ENCODE results near the gene TMEM87B. TPM values are rescaled to one million over a fixed set of nuclear protein-coding genes. Genes with fewer than 3 reads are reported as not detected.
"Not testable (repeated sequence)": the region's sequence is repeated elsewhere in the genome, so short reads cannot be mapped to it uniquely, and the experiment has no call there.

TMEM87B gene
- total RNA-seq, 1 experiment from 2014 or later = 14.8 TPM

- ATAC-seq (no peak), DNase-seq (ENCODE audit: low read depth, low spot score) (no peak)
- TF ChIP-seq POLR2AphosphoS5 (IDR thresholded peaks at IDR 0.05; ENCODE audit: low read depth, low read length) = no peak
- no peak for TF ChIP-seq SRF (IDR thresholded peaks at IDR 0.05; ENCODE audit: low read depth)
- no peak for TF ChIP-seq EZH2 (IDR thresholded peaks at IDR 0.05)
- no peak for TF ChIP-seq RAD21 (IDR thresholded peaks at IDR 0.05; ENCODE audit: low read depth)
- no peak for TF ChIP-seq FOSL1 (IDR thresholded peaks at IDR 0.05; ENCODE audit: low read depth)
- no peak for TF ChIP-seq SIN3A (IDR thresholded peaks at IDR 0.05; ENCODE audit: low read depth)
- H3K36me3 ChIP-seq (ENCODE audit: control insufficient read depth in 1 of 2, insufficient read depth in 2 of 2, low read length in 2 of 2) = peaks cover 2 to 10% of the 10 kb centered on the region in 2 experiments; a peak in 1 of 4 replicates
- H3K4me3 ChIP-seq (replicated peaks in 1 of 2; ENCODE audit: low read depth in 1 of 2, low read length in 2 of 2) = no peak overlapping the region
- ChIA-PET RAD21 (ENCODE audit: low non-redundant PET in 1 of 2, low total read pairs in 2 of 2, uncharacterized antibody in 2 of 2, unreplicated experiment in 2 of 2) (no interaction called here), POLR2A (no interaction called here), CTCF (no interaction called here)
- no peak overlapping the region for H3K4me2 ChIP-seq (ENCODE audit: low read length)
- H3K9me3 ChIP-seq (ENCODE audit: control insufficient read depth in 1 of 2, insufficient read depth in 1 of 2, low read depth in 1 of 2, low read length in 2 of 2) = no peaks in the 10 kb centered on the region
- H4K20me1 ChIP-seq (ENCODE audit: insufficient read depth) = no peaks in the 10 kb centered on the region
- H3K9ac ChIP-seq (ENCODE audit: low read length) = no peak overlapping the region
- intact Hi-C loops (cut with micrococcal nuclease) = no loop called here
- H3K79me2 ChIP-seq (ENCODE audit: insufficient read depth, low read length) = no peaks in the 10 kb centered on the region
- H3K27me3 ChIP-seq (ENCODE audit: insufficient read depth, low read length) = no peaks in the 10 kb centered on the region
- no peak overlapping the region for H2AFZ ChIP-seq (ENCODE audit: low read depth, low read length, poor library complexity, severe bottlenecking)
- no TSS peak for BruUV-seq (replicated peaks)
- H3K9me2 ChIP-seq (ENCODE audit: insufficient read depth) = no peaks in the 10 kb centered on the region
- peaks cover 0 to 4% of the 10 kb centered on the region in 2 experiments; a peak in 1 of 4 replicates for H3K4me1 ChIP-seq (ENCODE audit: control insufficient read depth in 1 of 2, insufficient read depth in 2 of 2, low read length in 2 of 2)
- no peak overlapping the region for H3K27ac ChIP-seq (ENCODE audit: low read depth, low read length)
Observed at GRCh38 chr2:112065966-112066365, 10.9 kb downstream of the TMEM87B start.

GRCh38 chr2:112069794-112070193, 14.7 kb downstream of the TMEM87B start:
- H3K79me2 ChIP-seq (ENCODE audit: insufficient read depth, low read length); POLR2A ChIA-PET; intact Hi-C loops (cut with micrococcal nuclease); ATAC-seq; RAD21 ChIA-PET (ENCODE audit: low non-redundant PET in 1 of 2, low total read pairs in 2 of 2, uncharacterized antibody in 2 of 2, unreplicated experiment in 2 of 2); H3K27ac ChIP-seq (ENCODE audit: low read depth, low read length); DNase-seq (ENCODE audit: low read depth, low spot score); H3K9ac ChIP-seq (ENCODE audit: low read length); H3K4me3 ChIP-seq (replicated peaks in 1 of 2; ENCODE audit: low read depth in 1 of 2, low read length in 2 of 2); H4K20me1 ChIP-seq (ENCODE audit: insufficient read depth); H3K9me2 ChIP-seq (ENCODE audit: insufficient read depth); H3K9me3 ChIP-seq (ENCODE audit: control insufficient read depth in 1 of 2, insufficient read depth in 1 of 2, low read depth in 1 of 2, low read length in 2 of 2); H3K4me1 ChIP-seq (ENCODE audit: control insufficient read depth in 1 of 2, insufficient read depth in 2 of 2, low read length in 2 of 2); BruUV-seq (replicated peaks); H3K27me3 ChIP-seq (ENCODE audit: insufficient read depth, low read length); H3K4me2 ChIP-seq (ENCODE audit: low read length); H3K36me3 ChIP-seq (ENCODE audit: control insufficient read depth in 1 of 2, insufficient read depth in 2 of 2, low read length in 2 of 2); H2AFZ ChIP-seq (ENCODE audit: low read depth, low read length, poor library complexity, severe bottlenecking): not testable (repeated sequence)
- CTCF ChIA-PET = interaction anchor here (0.5 kb wide), 1 partner anchor 187 kb away, joined by 3 read pairs; no protein-coding TSS in a partner anchor

All from HCT116 (cell line).